ENCODE measurements around the gene DLEC1.

The DLEC1 gene

GRCh38 chr3:38099518-38099917 is 60.5 kb downstream of the DLEC1 start:
- TF ChIP-seq CTCF (conservative IDR thresholded peaks at IDR 0.05) (no peak), ZFX (IDR thresholded peaks at IDR 0.05) (no peak)
- H3K27ac ChIP-seq = no peak overlapping the region

- no peak for TF ChIP-seq ZFX (IDR thresholded peaks at IDR 0.05)
- no peak for TF ChIP-seq CTCF (conservative IDR thresholded peaks at IDR 0.05)
- H3K27ac ChIP-seq = no peak overlapping the region
Observed at GRCh38 chr3:38100498-38100897, 61.5 kb downstream of the DLEC1 start.

GRCh38 chr3:38101811-38102443 is 62.9 kb downstream of the DLEC1 start:
- H3K27ac ChIP-seq = no peak overlapping the region
- TF ChIP-seq ZFX (IDR thresholded peaks at IDR 0.05) (no peak), CTCF (conservative IDR thresholded peaks at IDR 0.05) (no peak)

GRCh38 chr3:38102444-38102814 is 63.4 kb downstream of the DLEC1 start:
- TF ChIP-seq CTCF (conservative IDR thresholded peaks at IDR 0.05) (no peak), ZFX (IDR thresholded peaks at IDR 0.05) (no peak)
- H3K27ac ChIP-seq = no peak overlapping the region

- no peak overlapping the region for H3K27ac ChIP-seq
- TF ChIP-seq ZFX (IDR thresholded peaks at IDR 0.05) (no peak), CTCF (conservative IDR thresholded peaks at IDR 0.05) (no peak)
Observed at GRCh38 chr3:38105525-38105924, 66.5 kb downstream of the DLEC1 start.

GRCh38 chr3:38107911-38108648 is 69.1 kb downstream of the DLEC1 start:
- no peak overlapping the region for H3K27ac ChIP-seq
- TF ChIP-seq ZFX (IDR thresholded peaks at IDR 0.05) (no peak), CTCF (conservative IDR thresholded peaks at IDR 0.05) (no peak)
